ENCODE data around the gene SPESP1.
"Not testable (repeated sequence)": the region's sequence is repeated elsewhere in the genome, so short reads cannot be mapped to it uniquely, and the experiment has no call there.

The SPESP1 gene

DNA sequence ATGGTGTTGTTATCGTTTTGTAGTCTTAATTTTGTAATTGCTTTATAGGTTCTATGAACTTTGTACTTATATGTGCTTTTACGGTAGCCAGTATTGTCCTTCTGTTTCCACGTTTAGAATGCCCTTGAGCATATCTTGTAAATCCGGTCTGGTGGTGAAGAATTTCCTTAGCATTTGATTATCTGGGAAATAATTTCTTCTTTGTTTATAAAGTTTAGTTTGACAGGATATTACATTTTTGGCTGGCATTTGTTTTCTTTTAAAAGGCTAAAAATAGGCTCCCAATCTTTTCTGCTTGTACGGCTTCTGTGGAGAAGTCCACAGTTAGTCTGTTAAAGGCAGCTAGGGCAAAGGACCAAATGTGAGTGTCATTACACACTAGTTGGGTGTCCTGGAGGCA lies 36.7 kb downstream of the SPESP1 start:
- DNase-seq = no peak

DNA sequence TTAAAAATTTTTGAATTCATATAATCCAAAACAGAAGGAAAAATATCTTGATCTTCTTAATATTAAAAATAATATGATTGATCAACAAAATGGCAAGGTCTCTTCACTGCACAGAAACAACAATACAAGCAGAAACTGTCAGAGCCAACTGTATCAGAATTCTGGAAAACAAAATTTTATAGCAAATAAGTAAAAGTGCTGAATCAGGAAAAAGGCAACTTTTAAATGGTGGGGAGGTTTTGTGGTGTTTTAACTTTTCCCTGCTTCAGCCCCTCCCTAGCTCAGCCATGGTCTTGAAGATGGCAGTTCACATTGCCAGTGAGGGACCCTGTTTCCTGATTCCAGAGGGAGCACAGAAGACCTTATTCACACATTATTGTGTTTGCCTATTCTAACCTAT lies 37.6 kb downstream of the SPESP1 start:
- DNase-seq = no peak

DNA sequence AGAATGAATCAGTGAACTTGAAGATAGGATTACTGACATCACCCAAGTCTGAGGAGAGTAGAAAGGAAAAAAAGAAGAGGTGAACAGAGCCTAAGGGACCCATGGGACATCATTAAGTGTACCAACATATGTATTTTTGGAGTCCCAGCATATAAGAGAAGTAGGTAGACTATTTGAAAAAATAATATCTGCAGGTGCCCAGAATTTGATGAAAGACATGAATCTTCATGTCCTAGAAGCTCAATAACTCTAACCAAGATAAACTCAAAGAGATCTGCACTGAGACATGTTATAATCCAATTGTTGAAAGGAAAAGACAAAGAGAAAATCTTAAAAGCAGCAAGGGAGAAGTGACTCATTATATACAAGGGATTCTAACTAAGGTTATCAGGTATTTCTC lies 39.0 kb downstream of the SPESP1 start:
- DNase-seq = no peak

DNA sequence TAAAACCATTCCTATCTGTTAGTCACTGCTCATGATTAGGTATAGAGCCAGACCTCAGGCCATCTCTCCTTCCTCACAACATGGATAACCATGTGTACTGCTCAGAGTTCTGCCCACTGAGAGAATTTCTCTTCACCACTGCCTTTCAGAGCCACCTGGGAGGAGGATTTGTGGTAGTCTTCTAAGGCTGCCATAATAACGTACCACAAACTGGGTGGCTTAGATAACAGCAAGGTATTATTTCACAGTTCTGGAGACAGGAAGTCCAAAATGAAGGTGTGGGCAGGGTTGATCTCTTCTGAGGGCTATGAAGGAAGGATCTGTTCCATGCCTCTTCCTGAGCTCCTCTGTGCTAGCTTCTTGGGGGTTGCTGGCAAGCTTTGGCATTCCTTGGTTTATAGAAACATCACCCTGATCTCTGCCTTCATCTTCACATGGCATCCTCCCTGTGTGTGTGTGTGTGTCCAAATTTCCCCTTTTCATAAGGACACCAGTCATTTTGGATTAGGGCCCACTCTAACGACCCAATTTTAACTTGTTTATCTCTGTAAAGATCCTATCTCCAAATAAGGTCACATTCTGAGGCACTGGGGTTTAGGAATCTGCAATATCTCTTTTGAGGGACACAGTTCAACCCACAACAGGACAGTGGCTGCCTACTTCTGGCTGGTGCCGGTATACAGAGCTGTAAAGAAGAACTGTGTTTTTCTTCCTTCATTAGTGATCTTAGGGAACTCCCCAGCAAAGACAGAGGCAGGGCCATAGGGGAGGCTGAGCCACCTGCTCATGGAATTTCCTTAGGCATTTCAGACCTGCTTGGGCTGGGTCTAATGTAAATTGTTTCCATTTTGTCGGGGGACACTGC lies 42.1 kb downstream of the SPESP1 start:
- DNase-seq = no peak

DNA sequence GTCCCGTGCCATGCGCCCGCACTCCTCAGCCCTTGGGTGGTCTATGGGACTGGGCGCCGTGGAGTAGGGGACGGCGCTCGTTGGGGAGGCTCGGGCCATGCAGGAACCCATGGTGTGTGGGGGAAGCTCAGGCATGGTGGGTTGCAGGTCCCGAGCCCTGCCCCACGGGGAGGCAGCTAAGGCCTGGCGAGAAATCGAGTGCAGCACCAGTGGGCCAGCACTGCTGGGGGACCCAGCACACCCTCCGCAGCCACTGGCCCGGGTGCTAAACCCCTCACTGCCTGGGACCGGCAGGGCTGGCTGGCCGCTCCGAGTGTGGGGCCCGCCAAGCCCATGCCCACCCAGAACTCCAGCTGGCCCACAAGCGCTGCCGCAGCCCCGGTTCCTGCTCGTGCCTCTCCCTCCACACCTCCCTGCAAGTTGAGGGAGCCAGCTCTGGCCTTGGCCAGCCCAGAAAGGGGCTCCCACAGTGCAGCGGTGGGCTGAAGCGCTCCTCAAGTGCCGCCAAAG lies 45.4 kb downstream of the SPESP1 start:
- not testable (repeated sequence) for DNase-seq

DNA sequence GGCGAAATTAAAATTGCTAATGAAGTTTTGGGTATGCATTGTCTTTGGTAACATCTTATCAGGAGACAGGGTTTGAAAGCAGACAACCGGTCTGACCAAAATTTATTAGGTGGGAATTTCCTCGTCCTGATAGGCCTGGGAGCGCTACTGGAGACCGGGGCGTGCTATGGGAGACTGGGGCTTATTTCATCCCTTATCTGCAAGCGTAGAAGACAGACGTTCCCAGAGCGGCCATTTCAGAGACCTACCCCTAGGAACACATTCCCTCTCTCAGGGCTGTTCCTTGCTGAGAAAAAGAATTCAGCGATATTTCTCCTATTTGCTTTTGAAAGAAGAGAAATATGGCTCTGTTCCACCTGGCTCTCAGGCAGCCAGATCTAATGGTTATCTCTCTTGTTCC lies 47.1 kb downstream of the SPESP1 start:
- DNase-seq = not testable (repeated sequence)

DNA sequence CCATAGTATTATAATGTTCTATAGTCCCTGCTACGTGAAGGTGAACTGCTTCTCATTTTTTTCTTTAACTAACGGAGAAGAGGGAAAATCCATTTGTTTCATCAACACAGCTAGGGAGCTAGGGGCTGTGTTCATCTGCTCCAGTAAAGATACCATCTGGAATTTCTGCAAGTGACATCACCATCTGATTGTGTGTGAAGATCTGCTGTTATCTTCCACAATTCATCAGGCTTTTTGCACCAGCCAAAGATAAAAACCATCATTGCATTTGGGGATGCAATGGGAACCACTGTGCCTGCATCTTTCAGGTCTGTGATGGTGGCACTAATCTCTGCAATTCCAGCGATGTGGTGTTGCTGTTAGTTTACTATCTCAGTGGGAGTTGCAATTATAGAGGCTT lies 48.7 kb downstream of the SPESP1 start:
- DNase-seq = no peak

DNA sequence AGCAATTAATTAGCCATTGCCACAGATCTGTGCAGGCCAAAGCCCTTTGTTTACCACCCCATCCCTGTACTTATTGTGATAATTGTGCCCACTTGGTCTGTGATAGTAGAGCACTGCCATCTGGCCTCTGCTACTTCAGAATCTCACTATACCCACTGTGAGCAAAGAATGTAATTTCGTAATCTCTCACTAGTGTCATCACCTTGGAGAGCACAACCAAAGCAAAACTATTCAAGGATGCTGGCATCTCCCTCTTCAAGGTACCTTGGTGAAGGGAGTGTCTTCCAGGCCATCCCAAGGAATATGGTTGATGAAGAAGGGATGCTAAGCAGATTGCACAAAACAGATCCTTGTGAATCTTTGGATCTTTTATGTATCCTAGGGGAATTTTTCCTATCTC lies 49.5 kb downstream of the SPESP1 start:
- no peak for DNase-seq

DNA sequence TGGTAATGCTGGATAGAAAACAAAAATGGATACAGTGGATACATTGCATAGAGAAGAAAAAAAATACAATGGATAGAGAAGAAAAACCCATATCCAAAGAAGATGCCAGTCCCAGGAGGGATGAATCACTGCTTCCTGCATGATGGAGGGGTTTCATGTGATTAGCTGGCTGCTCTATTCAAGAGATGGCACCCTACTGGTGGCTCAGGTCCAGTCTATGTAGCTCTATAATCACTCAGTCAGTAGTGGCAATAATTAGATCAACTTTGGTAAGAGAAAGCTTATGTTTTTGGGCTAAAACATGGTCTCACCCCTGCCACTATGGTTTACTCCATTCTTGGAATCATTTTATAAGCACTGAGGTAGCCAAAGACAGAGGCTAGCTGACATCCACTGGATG lies 50.5 kb downstream of the SPESP1 start:
- DNase-seq = no peak

DNA sequence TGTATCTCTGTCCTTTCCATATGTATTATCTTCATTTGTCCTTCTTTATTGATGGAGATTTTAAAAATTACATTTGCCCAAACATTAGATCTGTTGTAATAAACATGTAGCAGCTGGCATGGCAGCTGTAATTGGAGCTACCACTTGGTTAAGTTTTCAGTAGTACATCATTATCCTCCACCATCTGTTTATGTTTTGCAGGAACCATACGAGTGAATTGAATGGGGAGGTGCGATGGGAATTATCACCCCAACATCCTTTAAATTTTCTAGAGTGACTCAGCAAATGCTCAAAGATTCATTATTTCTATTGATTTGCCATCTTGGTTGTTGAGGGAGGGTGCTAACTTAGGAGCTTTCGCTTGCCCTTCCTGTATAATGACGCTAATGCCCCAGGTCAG lies 51.6 kb downstream of the SPESP1 start:
- no peak for DNase-seq

DNA sequence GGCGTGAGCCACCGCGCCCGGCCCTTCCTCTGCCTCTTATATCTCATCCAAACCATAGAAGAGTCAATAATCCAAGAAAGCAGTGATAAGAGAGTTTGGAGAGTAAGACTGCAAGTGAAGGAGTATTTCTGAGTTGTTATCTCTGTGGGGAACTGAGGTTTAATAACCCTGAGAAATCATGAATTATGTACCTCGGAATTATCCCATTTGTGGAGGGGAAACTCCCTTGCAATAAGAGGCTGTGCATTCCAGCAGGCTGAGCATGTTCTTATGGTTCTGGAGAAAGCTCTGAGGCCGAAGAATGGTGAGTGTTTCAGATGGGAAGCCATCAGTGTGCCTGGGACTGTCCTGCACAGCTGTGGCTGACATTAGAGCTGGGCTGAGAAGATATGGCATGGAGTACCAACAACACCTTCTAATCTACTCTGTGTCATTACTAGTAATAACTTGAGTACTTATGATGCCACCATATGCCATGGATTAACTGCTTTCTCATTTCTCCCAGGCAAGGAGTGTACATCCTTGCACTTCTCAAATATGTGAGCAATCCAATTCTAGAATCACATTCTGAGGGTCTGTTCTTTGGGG lies 52.7 kb downstream of the SPESP1 start:
- no peak for DNase-seq

DNA sequence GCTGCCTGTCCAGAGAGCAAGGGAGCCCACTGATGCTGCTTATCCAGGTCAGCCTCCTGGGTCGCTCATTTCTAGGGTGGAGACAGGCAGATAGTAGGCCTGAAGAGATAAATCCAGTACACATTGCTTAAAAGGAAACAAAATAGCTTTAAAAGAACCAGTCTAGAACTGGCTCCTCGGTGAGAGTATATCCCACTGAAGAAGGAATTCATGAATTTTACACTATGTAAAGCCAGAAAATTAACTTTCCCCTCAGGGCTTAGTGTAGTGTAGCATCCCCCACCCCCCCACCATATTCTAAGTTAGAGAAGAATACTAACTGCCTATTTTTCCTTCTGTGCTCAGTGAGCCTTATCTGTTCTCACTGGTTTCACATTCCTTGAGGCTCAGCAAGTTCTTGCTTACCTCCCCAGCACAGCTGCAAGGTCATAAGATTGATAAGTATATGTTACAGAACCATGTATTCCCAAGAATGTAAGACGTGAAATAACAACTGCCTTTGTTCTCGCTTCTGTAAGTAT lies 53.7 kb downstream of the SPESP1 start:
- DNase-seq = no peak

DNA sequence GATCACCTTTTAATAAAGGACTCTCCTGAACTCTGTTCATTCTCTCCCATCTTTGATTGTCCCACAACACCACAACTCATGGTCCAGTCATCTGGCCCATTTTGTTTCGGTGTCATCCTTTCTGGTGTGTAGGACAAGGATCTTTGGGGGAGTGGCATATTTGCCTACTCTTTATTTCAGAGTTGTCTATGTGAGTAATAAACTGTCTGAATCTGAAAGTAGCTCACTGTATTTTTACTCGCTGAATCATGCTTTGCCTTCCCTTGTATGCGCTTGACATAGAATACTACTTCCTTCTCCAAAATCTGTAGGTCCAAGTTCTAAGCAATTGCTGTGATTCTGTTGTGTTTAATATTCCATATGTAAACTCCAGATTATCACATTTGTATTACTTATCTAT lies 54.3 kb downstream of the SPESP1 start:
- DNase-seq = no peak

DNA sequence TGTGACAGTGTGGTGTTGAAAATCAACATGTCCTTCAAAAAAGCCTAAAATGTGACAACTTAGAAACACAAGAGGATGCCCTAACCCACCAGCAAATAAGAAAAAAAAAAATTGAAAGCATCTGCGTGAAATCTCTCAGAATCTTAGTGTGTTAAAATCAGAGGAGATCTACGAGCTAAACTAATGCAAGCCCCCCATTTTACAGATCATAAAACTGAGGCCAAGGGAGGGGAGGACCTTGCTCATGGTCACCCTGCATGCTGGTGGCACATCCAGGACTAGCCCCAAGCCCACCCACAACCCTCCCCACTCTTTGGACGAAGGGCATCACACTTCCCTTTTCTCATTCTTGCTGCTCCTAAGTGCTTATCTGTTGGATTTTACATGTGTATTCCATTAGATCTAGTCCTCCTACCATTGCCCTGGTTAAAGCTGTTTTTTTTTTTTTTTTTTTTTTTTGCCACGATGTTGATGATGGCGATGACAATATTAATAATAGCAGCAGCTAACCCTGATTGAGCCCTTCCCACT lies 55.1 kb downstream of the SPESP1 start:
- no peak for DNase-seq

DNA sequence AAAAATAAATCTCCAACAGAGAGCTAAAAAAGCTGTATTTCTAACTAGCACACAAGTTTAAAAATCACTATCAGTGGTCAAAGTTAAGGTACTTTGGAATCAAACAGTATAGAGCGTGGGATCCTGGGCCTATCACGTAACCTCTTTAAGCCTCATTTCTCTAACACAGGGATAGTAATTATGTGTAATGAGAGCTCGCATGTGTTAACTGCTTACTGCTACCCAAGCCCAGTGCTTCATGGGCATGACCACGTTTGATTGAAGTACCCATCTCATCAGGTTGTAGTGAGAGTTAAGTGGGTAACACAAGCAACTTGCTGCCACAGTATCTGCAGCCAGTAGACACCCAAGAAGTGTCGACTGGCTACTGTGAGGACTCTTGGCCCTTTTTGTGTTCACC lies 56.0 kb downstream of the SPESP1 start:
- DNase-seq = no peak

DNA sequence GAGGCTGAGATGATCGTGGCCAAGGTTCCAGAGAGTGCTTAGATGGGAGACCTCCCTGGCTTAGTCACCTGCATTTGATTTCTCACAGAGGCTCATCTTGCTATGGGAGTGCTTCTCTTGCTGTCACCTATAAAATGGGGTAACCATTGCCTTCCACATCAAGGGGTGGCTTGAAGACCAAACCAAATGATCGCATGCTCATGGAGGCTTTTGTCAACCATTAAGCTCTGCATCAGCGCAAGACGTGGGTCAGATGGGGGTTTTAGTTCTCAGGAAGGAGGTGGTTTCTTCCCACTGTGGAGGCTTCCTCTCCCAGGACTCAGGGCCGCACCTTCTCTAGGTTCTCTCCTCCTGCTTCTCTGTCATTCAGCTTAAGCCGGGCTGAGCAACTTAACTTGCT lies 56.8 kb downstream of the SPESP1 start:
- DNase-seq = no peak

DNA sequence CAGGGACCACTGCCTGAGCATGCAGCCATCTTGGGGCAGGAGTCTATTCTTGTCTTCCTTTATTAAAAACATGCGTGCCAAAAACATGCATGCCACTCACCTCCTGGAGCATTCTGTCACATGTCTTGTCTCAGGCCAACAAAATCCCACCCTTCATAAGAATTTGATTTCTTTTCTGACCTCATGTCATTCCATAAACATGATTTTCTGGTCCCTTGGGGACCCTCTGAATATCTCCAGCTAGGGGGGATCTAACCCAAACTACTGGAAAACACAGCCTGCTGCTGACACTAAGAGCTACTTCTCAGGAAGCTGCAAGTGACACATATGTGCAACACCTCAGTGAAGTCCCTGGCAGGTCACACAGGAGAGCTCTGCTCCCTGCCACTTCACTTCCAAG lies 57.4 kb downstream of the SPESP1 start:
- no peak for DNase-seq

DNA sequence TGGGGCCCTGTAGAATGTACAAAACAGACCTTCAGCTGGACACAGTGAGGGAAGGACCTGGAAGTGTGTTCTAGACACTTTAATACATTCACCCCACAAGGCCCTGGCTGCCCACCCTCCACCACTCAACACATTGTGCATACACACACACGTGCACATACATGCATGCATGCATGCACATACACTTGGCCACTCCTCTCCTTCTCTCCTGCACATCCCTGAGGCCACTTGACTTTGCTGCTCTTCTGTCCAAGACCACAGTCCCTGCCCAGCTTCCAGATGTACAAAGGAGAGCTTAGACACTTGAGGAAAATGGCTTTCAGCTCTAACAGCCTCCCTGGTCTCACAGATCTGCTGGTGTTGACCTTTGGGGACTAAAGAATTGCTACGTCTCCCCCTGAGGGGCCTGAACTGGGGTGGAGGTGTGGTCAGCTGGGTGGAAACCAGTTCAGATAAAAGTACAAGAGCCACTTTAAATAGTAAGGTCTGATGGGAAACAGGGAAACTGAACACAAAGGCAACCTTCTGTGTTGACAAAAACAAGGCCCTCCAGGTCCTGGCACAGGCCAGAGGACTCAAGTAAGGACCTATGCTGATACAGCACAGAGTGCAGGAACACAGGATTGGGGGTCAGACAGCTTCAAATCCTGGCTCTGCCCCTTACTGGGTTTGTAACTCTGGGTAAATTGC lies 59.4 kb downstream of the SPESP1 start:
- DNase-seq = no peak

DNA sequence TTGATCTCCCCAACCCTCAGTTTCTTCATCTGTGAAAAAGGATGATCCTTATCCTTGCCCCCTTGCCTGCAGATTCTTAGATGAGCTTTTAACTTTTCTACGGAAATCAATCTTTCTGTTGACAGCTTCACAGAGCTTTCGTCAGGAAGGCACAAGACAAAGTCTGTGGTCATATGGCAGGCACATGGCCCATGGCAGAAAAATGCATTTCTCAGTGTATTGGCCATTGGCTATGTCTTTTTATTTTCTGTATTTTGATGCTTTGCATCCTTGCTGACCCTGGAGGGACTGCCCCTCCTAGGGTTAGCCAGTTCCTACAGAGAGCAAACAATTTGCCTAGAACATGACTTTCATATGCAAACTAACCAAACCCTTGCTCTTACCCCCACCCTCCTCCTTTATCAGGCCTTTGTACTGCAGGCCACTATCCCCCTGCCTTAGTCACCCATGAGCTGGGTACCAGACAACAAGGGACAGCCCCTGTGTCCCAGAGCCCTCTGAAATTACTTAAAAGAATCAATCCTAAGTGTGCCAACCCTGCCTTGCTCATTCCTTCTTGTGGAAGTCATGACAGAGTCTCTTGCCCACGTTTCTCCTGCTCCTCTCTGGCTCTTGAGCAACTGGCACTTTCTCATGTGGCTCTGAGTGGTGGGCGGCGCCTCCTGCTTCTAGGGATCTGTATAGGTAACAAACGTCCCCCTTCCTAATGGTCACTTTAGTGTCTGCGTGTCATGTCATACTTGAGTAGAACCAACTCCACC lies 60.1 kb downstream of the SPESP1 start:
- no peak for DNase-seq

DNA sequence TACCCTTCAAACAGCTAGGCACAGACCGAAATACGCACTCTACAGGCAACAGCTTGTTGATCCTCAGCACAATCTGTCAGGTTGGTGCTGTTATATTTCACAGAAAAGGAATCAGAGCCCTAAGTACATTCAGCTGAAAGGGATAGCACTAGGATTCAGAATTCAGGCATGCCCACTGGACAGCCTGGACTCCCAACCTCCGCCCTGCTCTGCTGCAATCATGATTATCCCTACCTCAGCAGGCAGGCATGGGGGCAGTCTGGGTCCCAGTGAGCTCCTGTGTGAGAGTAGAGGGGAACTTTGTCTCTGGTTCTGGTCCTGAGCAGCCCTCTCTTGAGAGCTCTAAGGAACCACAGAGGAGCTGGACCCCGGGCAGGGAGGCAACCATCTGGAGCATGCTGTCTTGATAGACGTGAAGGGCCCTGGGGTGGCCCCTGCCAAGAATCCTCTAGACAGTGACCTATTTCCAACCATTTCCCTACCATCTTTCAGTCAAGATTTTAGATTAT lies 60.7 kb downstream of the SPESP1 start:
- DNase-seq = no peak

DNA sequence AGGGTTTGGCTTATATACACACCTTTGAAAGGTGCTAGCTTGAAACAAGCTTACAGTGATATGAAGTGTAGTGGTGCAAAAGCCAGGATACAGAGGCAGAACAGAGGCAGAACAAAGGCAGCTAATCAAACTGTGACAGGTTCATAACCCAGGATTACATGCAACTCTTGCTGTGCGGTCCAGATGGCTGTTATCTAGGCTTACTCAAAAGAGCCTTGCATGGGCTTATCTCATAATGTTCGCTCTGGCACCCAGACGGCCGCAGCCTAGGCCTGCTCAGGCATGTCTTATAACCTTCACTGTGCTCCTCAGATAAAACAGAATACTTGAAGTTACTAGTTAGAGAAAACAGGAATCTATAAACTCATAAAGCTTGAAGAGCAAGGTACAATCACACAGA lies 61.4 kb downstream of the SPESP1 start:
- DNase-seq = no peak

DNA sequence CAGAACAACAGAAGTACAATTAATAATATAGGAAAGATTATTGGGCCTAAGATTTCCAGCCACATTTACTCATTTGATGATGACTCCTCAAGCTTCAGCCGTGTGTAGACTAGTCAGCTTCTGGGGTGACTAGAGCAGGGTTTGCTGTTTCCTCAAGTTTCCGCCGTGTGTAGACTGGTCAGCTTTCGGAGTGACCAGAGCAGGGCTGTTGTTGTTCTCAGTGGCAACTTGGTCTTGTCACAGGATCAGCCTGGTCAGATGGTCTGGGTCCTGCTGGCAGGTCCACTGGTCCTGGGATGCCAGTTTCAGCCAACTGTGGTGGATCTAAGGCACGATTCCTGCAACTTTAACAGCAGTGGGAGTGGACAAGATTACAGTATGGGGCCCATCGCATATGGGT lies 62.4 kb downstream of the SPESP1 start:
- no peak for DNase-seq
